ENCODE data around the gene CAMK2N1. TPM values are rescaled to one million over a fixed set of nuclear protein-coding genes. Genes with fewer than 3 reads are reported as not detected.

The CAMK2N1 gene
- total RNA-seq, 4 donors from 2014 or later: 74.3 to 126 (median 85.9) TPM

- intact Hi-C loops (cut with DNase I; ENCODE audit: low total_unique reads): no loop called here
- no peaks in the 10 kb centered on the region for H3K9me3 ChIP-seq
- in situ Hi-C loops (cut with MboI; ENCODE audit: low pct_ligation_motif_present in 1 of 4, low pct_unique_long_range_greater_than_20kb in 1 of 4, low sequenced_read_pairs in 3 of 4): no loop called here
- WGBS, 2 donors (ENCODE audit: low coverage in 1 of 2): 54 to 56% methylated on average over 5 to 6 of the region's 6 CpGs
- H3K27ac ChIP-seq: no peak overlapping the region
- peaks cover 14% of the 10 kb centered on the region for H3K27me3 ChIP-seq
- H3K4me1 ChIP-seq: peaks cover 3 to 10% (median 8%) of the 10 kb centered on the region in 4 donors
- H3K36me3 ChIP-seq: no peaks in the 10 kb centered on the region
- no peak overlapping the region for H3K4me3 ChIP-seq
- no peak for TF ChIP-seq POLR2A (IDR thresholded peaks at IDR 0.05)
- TF ChIP-seq POLR2AphosphoS5 (IDR thresholded peaks at IDR 0.05): no peak
- TF ChIP-seq CTCF (IDR thresholded peaks at IDR 0.05): no peak
- TF ChIP-seq EP300 (IDR thresholded peaks at IDR 0.05; ENCODE audit: low read depth): no peak
- no peak for DNase-seq
Observed at GRCh38 chr1:20511518-20512428, 25.8 kb upstream of the CAMK2N1 start.

GRCh38 chr1:20508411-20508771 is 22.4 kb upstream of the CAMK2N1 start:
- H3K4me3 ChIP-seq: peak overlapping the region; percentile 72 to 99 (median 82)
- TF ChIP-seq CTCF (IDR thresholded peaks at IDR 0.05) (no peak), EP300 (IDR thresholded peaks at IDR 0.05; ENCODE audit: low read depth) (no peak), POLR2AphosphoS5 (IDR thresholded peaks at IDR 0.05) (no peak), POLR2A (IDR thresholded peaks at IDR 0.05) (no peak)
- H3K9me3 ChIP-seq: no peaks in the 10 kb centered on the region
- in situ Hi-C loops (cut with MboI; ENCODE audit: low pct_ligation_motif_present in 1 of 4, low pct_unique_long_range_greater_than_20kb in 1 of 4, low sequenced_read_pairs in 3 of 4) (no loop called here), intact Hi-C loops (cut with DNase I; ENCODE audit: low total_unique reads) (no loop called here)
- H3K4me1 ChIP-seq: peaks cover 7 to 26% (median 18%) of the 10 kb centered on the region in 4 donors
- WGBS, 2 donors (ENCODE audit: low coverage in 1 of 2): 60 to 72% methylated on average over 4 to 5 of the region's 5 CpGs
- DNase-seq: no peak
- peaks cover 14% of the 10 kb centered on the region for H3K27me3 ChIP-seq
- no peaks in the 10 kb centered on the region for H3K36me3 ChIP-seq
- peak overlapping the region; percentile 81 to 96 (median 88) for H3K27ac ChIP-seq

GRCh38 chr1:20507564-20508410 is 21.8 kb upstream of the CAMK2N1 start, which contains the start of gene MUL1:
Gene MUL1 (minus strand): TSS chr1:20508151. CDS start chr1:20508024, 127 bp downstream.
- intact Hi-C loops (cut with DNase I; ENCODE audit: low total_unique reads) (no loop called here), in situ Hi-C loops (cut with MboI; ENCODE audit: low pct_ligation_motif_present in 1 of 4, low pct_unique_long_range_greater_than_20kb in 1 of 4, low sequenced_read_pairs in 3 of 4) (no loop called here)
- Histone ChIP-seq H3K27me3 (peaks cover 10% of the 10 kb centered on the region), H3K4me1 (peaks cover 7 to 26% (median 18%) of the 10 kb centered on the region in 4 donors), H3K9me3 (no peaks in the 10 kb centered on the region), H3K36me3 (peaks cover 0 to 5% (median under 1%) of the 10 kb centered on the region in 4 donors), H3K27ac (peak within 1 kb of the TSS; percentile 81 to 96 (median 88)), H3K4me3 (peak within 1 kb of the TSS; percentile 72 to 99 (median 82))
- WGBS, 2 donors (ENCODE audit: low coverage in 1 of 2): 0 to 1% methylated on average over 3 to 46 of the region's 58 CpGs
- DNase-seq: peak; percentile 98
- TF ChIP-seq CTCF (IDR thresholded peaks at IDR 0.05) (peak in 1 of 5 experiments; percentile 8), POLR2A (IDR thresholded peaks at IDR 0.05) (peak; percentile 72), POLR2AphosphoS5 (IDR thresholded peaks at IDR 0.05) (peak; percentile 70 to 94 (median 86)), EP300 (IDR thresholded peaks at IDR 0.05; ENCODE audit: low read depth) (no peak)

GRCh38 chr1:20507248-20507563 is 21.2 kb upstream of the CAMK2N1 start:
- TF ChIP-seq POLR2A (IDR thresholded peaks at IDR 0.05): no peak
- TF ChIP-seq POLR2AphosphoS5 (IDR thresholded peaks at IDR 0.05): no peak
- TF ChIP-seq EP300 (IDR thresholded peaks at IDR 0.05; ENCODE audit: low read depth): no peak
- no peak for TF ChIP-seq CTCF (IDR thresholded peaks at IDR 0.05)
- H3K4me1 ChIP-seq: peaks cover 7 to 26% (median 18%) of the 10 kb centered on the region in 4 donors
- peak overlapping the region; percentile 81 to 96 (median 88) for H3K27ac ChIP-seq
- in situ Hi-C loops (cut with MboI; ENCODE audit: low pct_ligation_motif_present in 1 of 4, low pct_unique_long_range_greater_than_20kb in 1 of 4, low sequenced_read_pairs in 3 of 4): no loop called here
- 38 to 44% methylated on average over 5 of the region's 5 CpGs for WGBS, 2 donors (ENCODE audit: low coverage in 1 of 2)
- DNase-seq: no peak
- peaks cover 0 to 11% (median 3%) of the 10 kb centered on the region in 4 donors for H3K36me3 ChIP-seq
- H3K4me3 ChIP-seq: peak overlapping the region; percentile 72 to 99 (median 82)
- H3K9me3 ChIP-seq: no peaks in the 10 kb centered on the region
- peaks cover 5% of the 10 kb centered on the region for H3K27me3 ChIP-seq
- intact Hi-C loops (cut with DNase I; ENCODE audit: low total_unique reads): no loop called here

Data from transverse colon (tissue), 4 donors.